PC-3 (cell line): Measurements from ENCODE around the gene C3orf70.

Experiments used
- CTCF ChIP-seq: fragments of 300-600 bp; sonication (generic); conservative IDR thresholded peaks from 2 replicates; pipeline ENCODE4 v1.5.1; 2017; ENCODE audit warnings: antibody characterized with exemption, low read depth, mild to moderate bottlenecking, low read length
- EZH2 ChIP-seq: fragments of 300-600 bp; sonication (generic); IDR thresholded peaks from one replicate; pipeline ENCODE4 v1.6.1; 2017; ENCODE audit warnings: antibody characterized with exemption, mild to moderate bottlenecking, low read length; ENCODE audit not compliant: unreplicated experiment

GRCh38 chr3:185066251-185066650 lies 86.6 kb downstream of the C3orf70 start:
- no peak for TF ChIP-seq EZH2
- no peak for TF ChIP-seq CTCF
